DOHH2 (cell line): ENCODE results near the gene AUTS2.
A peak's percentile ranks its signal among the peaks of the same experiment; 100 is the strongest.

Experiments used
- H3F3A ChIP-seq: fragments of 200-600 bp; sonication (generic), shearing (Covaris generic); 2 replicates; pipeline ENCODE4 v1.6.0; 2016; ENCODE audit warnings: antibody characterized with exemption, mild to moderate bottlenecking; ENCODE audit not compliant: control insufficient read depth, insufficient read depth
- H3K27ac ChIP-seq: fragments of 200-600 bp; sonication (generic); 2 replicates; pipeline ENCODE4 v1.5.1; 2014; ENCODE audit warnings: low read depth, mild to moderate bottlenecking, low read length, moderate library complexity
- H3K27me3 ChIP-seq: fragments of 200-600 bp; sonication (generic); 2 replicates; pipeline ENCODE4 v1.6.1; 2014; ENCODE audit warnings: mild to moderate bottlenecking, low read length, mixed read lengths; ENCODE audit not compliant: control insufficient read depth
- H3K36me3 ChIP-seq: fragments of 200-600 bp; sonication (generic); 2 replicates; pipeline ENCODE4 v1.6.1; 2014; ENCODE audit warnings: mild to moderate bottlenecking, low read length, moderate library complexity, mixed read lengths; ENCODE audit not compliant: control insufficient read depth
- H3K4me1 ChIP-seq: fragments of 200-600 bp; sonication (generic); 2 replicates; pipeline ENCODE4 v1.6.1; 2014; ENCODE audit warnings: mild to moderate bottlenecking, low read length, mixed read lengths; ENCODE audit not compliant: control insufficient read depth
- H3K4me2 ChIP-seq: fragments of 200-600 bp; sonication (generic); 2 replicates; pipeline ENCODE4 v1.6.0; 2014; ENCODE audit warnings: mild to moderate bottlenecking, low read length, moderate library complexity
- H3K4me3 ChIP-seq: fragments of 200-600 bp; sonication (generic); 2 replicates; pipeline ENCODE4 v1.5.1; 2014; ENCODE audit warnings: mild to moderate bottlenecking, low read length, mixed read lengths
- H3K79me2 ChIP-seq: fragments of 200-600 bp; sonication (generic); 2 replicates; pipeline ENCODE4 v1.6.1; 2014; ENCODE audit warnings: mild to moderate bottlenecking, low read length, mixed read lengths; ENCODE audit not compliant: control insufficient read depth
- H3K9me2 ChIP-seq: fragments of 200-600 bp; sonication (generic); replicated peaks from 2 replicates; pipeline ENCODE4 v1.6.1; 2014; ENCODE audit warnings: mild to moderate bottlenecking, low read length, mixed read lengths; ENCODE audit not compliant: control insufficient read depth
- H3K9me3 ChIP-seq: fragments of 200-600 bp; sonication (generic); 2 replicates; pipeline ENCODE4 v1.6.1; 2014; ENCODE audit warnings: antibody characterized with exemption, low read length, mixed read lengths; ENCODE audit not compliant: control insufficient read depth, insufficient read depth
- H4K20me1 ChIP-seq: fragments of 200-600 bp; sonication (generic); 2 replicates; pipeline ENCODE4 v1.6.0; 2014; ENCODE audit warnings: low read depth, mild to moderate bottlenecking, antibody characterized with exemption, low read length, moderate library complexity; ENCODE audit not compliant: control insufficient read depth, insufficient read depth
- EZH2phosphoT487 ChIP-seq: fragments of 200-600 bp; sonication (generic); IDR thresholded peaks from 2 replicates; pipeline ENCODE4 v1.6.1; 2017; ENCODE audit warnings: borderline replicate concordance, mild to moderate bottlenecking, antibody characterized with exemption, low read length, moderate library complexity, mixed read lengths
- TF ChIP-seq, protein P1 (sequence below): fragments of 200-600 bp; sonication (generic); IDR thresholded peaks from one replicate; pipeline ENCODE4 v1.5.1; 2014; ENCODE audit warnings: antibody characterized with exemption, mild to moderate bottlenecking, low read depth, low read length; ENCODE audit not compliant: poor library complexity, severe bottlenecking

AUTS2 gene

DNA sequence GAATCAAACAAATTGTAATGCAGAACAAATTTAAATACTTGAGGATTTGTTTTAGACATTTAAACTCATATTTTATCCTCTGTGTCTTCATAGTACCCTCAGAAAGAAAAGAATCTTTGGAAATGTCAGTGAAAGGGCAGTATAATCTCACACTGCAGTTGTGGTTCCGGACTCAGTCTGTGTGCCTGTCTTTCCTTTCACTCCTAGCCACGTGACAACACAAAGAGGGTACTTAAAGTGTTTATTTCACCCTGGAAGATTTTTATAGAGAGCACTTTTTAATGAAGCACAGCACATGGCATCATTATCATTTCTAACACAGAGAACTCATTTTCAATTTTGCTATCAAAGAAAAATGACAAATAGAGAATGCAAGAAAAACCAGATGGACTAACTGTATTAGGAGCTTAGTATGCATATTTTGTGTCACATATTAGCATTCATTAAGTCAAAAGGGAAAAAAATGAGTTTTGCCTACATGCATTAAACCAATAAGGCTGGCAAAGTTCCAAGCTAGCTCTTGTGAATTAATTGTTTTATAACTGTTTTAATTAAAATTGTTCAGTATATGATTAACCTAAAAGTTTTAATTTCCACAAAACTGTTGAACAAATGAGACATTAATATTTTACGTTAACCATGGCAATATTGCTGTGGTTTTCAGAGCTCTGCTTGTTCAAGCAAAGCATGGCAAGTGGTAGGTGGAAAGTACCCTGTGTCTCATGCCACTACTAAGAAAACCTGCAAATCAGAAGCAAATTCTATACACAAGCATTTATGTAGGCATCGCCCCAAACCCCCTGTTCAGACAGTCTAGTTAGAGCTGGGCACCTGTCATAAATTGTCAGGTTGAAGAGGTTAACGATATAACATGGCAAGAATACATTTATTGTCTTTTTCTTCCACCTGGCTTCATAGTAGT lies 65.9 kb downstream of the AUTS2 start:
- Histone ChIP-seq H3K27ac (no peak overlapping the region), H3K36me3 (no peaks in the 10 kb centered on the region), H3K79me2 (peaks cover 99% of the 10 kb centered on the region), H3K4me2 (peak overlapping the region; percentile 25), H3K4me3 (no peak overlapping the region), H3F3A (no peaks in the 10 kb centered on the region), H3K27me3 (no peaks in the 10 kb centered on the region), H3K9me2 (no peaks in the 10 kb centered on the region), H3K9me3 (no peaks in the 10 kb centered on the region), H4K20me1 (0 out of 2 replicates have a peak, but pooled peaks cover 12% of the 10 kb centered on the region), H3K4me1 (peaks cover 59% of the 10 kb centered on the region)
- no peak for TF ChIP-seq EZH2phosphoT487
- TF ChIP-seq, protein P1, sequence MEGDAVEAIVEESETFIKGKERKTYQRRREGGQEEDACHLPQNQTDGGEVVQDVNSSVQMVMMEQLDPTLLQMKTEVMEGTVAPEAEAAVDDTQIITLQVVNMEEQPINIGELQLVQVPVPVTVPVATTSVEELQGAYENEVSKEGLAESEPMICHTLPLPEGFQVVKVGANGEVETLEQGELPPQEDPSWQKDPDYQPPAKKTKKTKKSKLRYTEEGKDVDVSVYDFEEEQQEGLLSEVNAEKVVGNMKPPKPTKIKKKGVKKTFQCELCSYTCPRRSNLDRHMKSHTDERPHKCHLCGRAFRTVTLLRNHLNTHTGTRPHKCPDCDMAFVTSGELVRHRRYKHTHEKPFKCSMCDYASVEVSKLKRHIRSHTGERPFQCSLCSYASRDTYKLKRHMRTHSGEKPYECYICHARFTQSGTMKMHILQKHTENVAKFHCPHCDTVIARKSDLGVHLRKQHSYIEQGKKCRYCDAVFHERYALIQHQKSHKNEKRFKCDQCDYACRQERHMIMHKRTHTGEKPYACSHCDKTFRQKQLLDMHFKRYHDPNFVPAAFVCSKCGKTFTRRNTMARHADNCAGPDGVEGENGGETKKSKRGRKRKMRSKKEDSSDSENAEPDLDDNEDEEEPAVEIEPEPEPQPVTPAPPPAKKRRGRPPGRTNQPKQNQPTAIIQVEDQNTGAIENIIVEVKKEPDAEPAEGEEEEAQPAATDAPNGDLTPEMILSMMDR = no peak

DNA sequence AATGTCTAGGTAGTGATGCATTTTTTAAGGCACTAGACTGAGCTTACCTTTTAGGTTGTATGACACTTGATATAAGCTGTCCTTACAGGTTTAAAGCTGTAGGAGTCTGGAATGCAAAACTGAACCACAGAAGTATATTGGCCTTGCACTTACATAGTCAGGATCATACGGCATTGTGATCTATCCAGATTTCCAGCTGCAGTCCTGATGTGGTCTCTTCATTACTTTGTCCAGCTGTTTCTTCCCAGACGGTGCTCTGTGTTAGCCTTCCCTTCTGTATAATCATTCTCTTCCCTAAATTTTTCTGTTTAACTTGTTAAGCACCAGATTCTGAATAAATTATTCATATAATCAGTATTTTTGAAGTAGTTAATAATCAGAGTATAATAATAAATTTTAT lies 67.1 kb downstream of the AUTS2 start:
- Histone ChIP-seq H3K9me3 (no peaks in the 10 kb centered on the region), H3K9me2 (no peaks in the 10 kb centered on the region), H3K27ac (no peak overlapping the region), H3K4me1 (peaks cover 66% of the 10 kb centered on the region), H3K79me2 (peaks cover 97% of the 10 kb centered on the region), H3K36me3 (no peaks in the 10 kb centered on the region), H3K4me3 (no peak overlapping the region), H4K20me1 (0 out of 2 replicates have a peak, but pooled peaks cover 12% of the 10 kb centered on the region), H3F3A (no peaks in the 10 kb centered on the region), H3K27me3 (no peaks in the 10 kb centered on the region), H3K4me2 (no peak overlapping the region)
- TF ChIP-seq, protein P1 = no peak
- no peak for TF ChIP-seq EZH2phosphoT487

DNA sequence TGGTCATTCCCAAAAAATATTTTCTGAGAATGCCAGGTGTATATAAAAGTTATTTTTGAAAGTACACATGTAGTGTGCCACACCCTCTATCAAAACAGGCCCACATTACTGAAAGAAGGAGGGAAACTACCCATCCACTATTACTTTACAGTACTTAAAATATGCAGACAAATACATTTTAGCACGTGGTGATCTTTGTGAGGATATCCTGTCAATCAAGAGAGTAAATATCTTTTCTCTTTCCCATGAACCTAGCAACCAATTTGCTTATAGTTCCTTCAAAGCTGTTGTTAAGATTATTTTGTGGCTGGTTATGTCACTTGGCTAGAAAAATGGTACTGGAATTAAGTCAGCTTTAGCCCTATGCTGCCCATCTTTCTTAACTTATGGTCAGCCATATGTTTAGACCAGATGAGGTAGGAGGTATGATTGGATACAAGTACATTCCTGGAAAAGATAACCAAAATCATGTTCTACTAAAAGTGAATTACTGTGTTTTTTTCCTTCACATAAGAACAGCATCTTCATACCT lies 70.1 kb downstream of the AUTS2 start:
- H3K27me3 ChIP-seq = no peaks in the 10 kb centered on the region
- peak overlapping the region; percentile 12; the same call in 1 of the 2 replicates for H3K4me2 ChIP-seq
- H3K9me3 ChIP-seq = no peaks in the 10 kb centered on the region
- TF ChIP-seq EZH2phosphoT487 = no peak
- TF ChIP-seq, protein P1 = no peak
- 0 out of 2 replicates have a peak, but pooled peaks cover under 1% of the 10 kb centered on the region for H4K20me1 ChIP-seq
- H3K4me3 ChIP-seq = no peak overlapping the region
- no peak overlapping the region for H3K27ac ChIP-seq
- H3K9me2 ChIP-seq = no peaks in the 10 kb centered on the region
- H3K36me3 ChIP-seq = no peaks in the 10 kb centered on the region
- H3K4me1 ChIP-seq = peaks cover 47% of the 10 kb centered on the region
- H3F3A ChIP-seq = no peaks in the 10 kb centered on the region
- peaks cover 95% of the 10 kb centered on the region for H3K79me2 ChIP-seq
